ENCODE data around the gene ABCC11.

DNA sequence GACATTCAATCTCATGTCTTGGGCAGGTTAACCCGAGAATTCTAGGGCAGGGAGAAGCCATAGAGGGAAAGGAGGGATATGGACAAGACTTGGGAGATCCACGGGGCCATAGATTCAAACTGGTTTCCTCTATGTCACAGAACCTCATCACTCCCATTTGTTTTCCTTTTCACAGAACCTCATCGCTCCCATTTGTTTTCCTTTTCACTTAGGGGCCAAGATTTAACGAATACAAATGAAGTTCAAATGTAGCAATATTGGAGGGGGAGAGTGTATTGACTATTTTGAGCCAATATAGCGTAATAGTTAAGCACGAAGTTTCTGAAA is 42.6 kb downstream of the ABCC11 start:
- TF ChIP-seq EZH2 (IDR thresholded peaks at IDR 0.05; ENCODE audit: insufficient read depth, poor library complexity, severe bottlenecking) (no peak), EZH2phosphoT487 (IDR thresholded peaks at IDR 0.05; ENCODE audit: insufficient read depth, low read depth) (no peak)
